ENCODE data around the gene ST6GALNAC1.
"Not testable (repeated sequence)": the region's sequence is repeated elsewhere in the genome, so short reads cannot be mapped to it uniquely, and the experiment has no call there.

Gene ST6GALNAC1

DNA sequence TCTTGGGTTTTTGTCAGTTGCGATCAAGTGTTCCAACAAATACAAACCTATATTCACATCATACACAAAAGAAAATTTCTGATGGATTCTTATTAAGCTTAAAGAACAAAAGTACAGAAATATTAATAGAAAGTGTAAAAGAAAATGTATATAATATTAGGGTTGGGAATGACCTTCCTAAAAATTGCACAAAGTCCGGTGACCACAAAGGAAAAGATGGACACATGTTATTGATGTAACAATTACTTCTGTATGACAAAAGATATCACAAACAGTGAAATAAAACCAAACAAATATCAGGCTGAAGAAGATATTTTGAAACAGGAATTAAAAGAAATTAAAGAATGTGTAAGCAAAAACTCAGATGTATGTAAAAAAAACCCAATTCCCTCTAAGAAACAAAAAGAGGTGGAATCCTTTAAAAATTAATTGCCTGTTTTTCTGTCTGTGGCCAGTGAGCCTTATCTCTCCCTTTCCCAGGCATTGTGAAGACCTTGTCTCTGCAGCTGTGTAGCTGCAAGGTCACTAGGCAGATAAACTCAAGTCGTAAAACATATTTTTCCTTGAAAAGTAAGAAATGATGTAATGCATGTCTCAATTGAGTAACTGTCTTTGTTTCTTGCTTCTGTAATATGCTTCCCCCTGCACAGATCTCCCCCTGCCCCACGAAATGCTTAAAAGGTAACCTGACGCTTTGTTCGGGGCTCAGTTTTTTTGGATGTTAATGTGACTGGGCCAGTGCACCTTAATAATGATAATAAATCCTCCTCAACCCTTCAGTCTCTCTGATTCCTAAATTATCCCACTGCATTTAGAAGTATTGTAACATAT, 2.8 kb downstream of the ST6GALNAC1 start:
- Mint-ChIP-seq H3K9me3 (no peaks in the 10 kb centered on the region), H3K27me3 (no peaks in the 10 kb centered on the region), H3K4me1 (ENCODE audit: low read depth) (peaks cover 11% of the 10 kb centered on the region), H3K36me3 (ENCODE audit: low read depth) (no peaks in the 10 kb centered on the region), H3K4me3 (no peak overlapping the region), H3K27ac (no peak overlapping the region)

- no peak overlapping the region for H3K27ac Mint-ChIP-seq
- peaks cover 3% of the 10 kb centered on the region for H3K4me1 Mint-ChIP-seq (ENCODE audit: low read depth)
- no peak overlapping the region for H3K4me3 Mint-ChIP-seq
- peaks cover 4% of the 10 kb centered on the region for H3K27me3 Mint-ChIP-seq
- no peaks in the 10 kb centered on the region for H3K36me3 Mint-ChIP-seq (ENCODE audit: low read depth)
- no peaks in the 10 kb centered on the region for H3K9me3 Mint-ChIP-seq
These were observed 5.3 kb downstream of the ST6GALNAC1 start for GRCh38 chr17:76638263-76638662.

DNA sequence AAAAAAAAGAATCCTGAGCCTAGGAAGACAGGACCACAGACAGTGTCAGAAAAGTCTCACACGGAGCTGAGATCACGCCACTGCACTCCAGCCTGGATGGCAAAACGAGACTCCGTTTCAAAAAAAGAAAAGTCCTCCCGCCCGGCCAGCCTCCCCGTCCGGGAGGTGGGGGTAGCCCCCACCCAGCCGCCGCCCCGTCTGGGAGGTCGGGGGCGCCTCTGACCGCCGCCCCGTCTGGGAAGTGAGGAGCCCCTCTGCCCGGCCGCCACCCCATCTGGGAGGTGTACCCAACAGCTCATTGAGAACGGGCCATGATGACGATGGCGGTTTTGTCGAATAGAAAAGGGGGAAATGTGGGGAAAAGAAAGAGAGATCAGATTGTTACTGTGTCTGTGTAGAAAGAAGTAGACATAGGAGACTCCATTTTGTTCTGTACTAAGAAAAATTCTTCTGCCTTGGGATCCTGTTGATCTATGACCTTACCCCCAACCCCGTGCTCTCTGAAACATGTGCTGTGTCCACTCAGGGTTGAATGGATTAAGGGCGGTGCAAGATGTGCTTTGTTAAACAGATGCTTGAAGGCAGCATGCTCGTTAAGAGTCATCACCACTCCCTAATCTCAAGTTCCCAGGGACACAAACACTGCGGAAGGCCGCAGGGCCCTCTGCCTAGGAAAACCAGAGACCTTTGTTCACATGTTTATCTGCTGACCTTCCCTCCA, 6.9 kb downstream of the ST6GALNAC1 start:
- H3K9me3 Mint-ChIP-seq; H3K27ac Mint-ChIP-seq; H3K4me3 Mint-ChIP-seq; H3K36me3 Mint-ChIP-seq (ENCODE audit: low read depth); H3K27me3 Mint-ChIP-seq; H3K4me1 Mint-ChIP-seq (ENCODE audit: low read depth): not testable (repeated sequence)

DNA sequence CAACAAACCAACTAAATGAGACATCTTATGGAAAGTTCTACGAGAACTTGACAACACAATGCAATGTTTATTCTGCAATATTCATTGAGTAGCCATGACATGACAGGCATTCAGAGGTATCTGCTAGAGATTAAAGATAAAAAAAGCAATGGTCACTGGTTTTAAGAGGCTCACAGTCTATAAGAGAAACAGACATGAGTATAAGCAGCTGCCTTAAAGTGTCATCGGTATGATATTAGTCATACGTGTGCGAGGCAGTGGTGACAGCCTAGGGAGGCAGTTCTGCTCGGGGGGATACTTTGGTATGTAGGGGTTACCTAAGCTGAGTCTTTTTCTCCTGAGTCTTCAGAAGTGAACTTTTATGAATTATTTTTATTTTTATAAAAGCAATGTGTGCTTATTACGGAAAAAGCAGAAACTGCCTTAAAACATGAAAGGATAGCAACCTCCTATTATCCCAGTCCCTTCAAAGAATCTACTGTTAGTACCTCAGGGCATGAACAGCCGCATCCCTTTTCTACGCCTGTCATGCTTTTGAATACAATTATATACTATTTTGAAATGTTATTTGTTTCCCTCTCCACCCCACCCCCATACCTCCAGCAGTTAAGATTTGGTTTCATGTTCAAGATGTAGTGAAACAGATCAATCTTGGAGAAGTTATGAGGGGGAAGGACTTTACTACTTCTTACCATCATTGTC, 7.7 kb downstream of the ST6GALNAC1 start:
- Mint-ChIP-seq H3K27ac (no peak overlapping the region), H3K36me3 (ENCODE audit: low read depth) (no peaks in the 10 kb centered on the region), H3K4me3 (no peak overlapping the region), H3K9me3 (no peaks in the 10 kb centered on the region), H3K27me3 (peaks cover 4% of the 10 kb centered on the region), H3K4me1 (ENCODE audit: low read depth) (no peaks in the 10 kb centered on the region)

DNA sequence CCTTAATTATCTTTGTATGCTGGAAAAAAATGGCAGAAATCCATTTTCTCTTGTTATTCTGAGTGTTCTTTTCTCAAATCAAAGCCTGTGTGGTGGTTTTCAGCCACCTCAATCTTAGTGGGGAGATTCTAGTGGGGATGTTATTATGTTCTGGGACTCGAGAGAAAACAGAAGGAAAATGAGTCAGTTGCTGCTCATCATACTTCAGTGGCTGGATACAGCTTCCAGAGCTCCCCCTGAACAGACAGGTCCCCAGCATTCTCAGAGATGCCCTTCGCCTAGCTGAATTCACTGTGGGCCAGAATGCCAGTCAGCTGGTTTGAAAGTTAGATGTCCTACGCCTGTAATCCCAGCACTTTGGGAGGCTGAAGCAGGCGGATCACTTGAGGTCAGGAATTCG, 8.5 kb downstream of the ST6GALNAC1 start:
- no peak overlapping the region for H3K27ac Mint-ChIP-seq
- no peaks in the 10 kb centered on the region for H3K36me3 Mint-ChIP-seq (ENCODE audit: low read depth)
- H3K4me3 Mint-ChIP-seq, result no peak overlapping the region

DNA sequence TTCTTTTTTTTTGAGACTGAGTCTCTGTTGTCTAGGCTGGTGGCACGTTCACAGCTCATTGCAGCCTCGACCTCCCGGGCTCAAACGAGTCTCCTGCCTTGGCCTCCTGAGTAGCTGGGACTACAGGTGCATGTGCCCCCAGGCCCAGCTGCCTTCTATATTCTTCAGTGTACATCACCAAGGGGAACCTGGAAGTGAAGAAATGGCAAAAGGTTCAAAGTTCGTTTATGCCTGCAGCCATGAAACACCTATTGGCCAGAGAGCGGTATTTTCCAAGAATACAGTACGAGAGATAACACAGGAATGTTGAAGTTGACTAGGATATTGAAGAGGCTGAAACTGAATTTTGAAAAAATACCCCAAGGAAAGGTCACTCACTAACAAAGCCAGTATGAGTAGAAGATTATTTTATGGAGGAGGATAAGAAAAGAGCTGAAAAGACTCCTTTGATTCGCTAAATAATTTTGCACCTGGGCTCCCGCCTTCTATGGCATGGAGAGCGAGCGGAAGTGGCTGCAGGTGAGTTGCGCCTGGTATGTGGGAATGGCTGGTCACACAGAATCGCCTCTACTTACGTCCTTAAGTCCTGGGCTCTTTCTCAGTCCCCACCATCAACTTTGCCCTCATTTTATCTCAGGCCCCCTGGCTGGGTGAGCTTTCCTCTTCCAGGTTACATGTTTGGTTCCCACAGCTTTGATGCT, 9.8 kb downstream of the ST6GALNAC1 start:
- H3K36me3 Mint-ChIP-seq (ENCODE audit: low read depth), result no peaks in the 10 kb centered on the region
- H3K9me3 Mint-ChIP-seq, result no peaks in the 10 kb centered on the region
- no peak overlapping the region for H3K27ac Mint-ChIP-seq
- H3K27me3 Mint-ChIP-seq, result peaks cover 4% of the 10 kb centered on the region
- no peak overlapping the region for H3K4me3 Mint-ChIP-seq
- no peaks in the 10 kb centered on the region for H3K4me1 Mint-ChIP-seq (ENCODE audit: low read depth)

More for the DNA sequence above, 8.5 kb downstream of the ST6GALNAC1 start:
- Mint-ChIP-seq H3K9me3 (no peaks in the 10 kb centered on the region), H3K4me1 (ENCODE audit: low read depth) (no peaks in the 10 kb centered on the region), H3K27me3 (peaks cover 4% of the 10 kb centered on the region)

DNA sequence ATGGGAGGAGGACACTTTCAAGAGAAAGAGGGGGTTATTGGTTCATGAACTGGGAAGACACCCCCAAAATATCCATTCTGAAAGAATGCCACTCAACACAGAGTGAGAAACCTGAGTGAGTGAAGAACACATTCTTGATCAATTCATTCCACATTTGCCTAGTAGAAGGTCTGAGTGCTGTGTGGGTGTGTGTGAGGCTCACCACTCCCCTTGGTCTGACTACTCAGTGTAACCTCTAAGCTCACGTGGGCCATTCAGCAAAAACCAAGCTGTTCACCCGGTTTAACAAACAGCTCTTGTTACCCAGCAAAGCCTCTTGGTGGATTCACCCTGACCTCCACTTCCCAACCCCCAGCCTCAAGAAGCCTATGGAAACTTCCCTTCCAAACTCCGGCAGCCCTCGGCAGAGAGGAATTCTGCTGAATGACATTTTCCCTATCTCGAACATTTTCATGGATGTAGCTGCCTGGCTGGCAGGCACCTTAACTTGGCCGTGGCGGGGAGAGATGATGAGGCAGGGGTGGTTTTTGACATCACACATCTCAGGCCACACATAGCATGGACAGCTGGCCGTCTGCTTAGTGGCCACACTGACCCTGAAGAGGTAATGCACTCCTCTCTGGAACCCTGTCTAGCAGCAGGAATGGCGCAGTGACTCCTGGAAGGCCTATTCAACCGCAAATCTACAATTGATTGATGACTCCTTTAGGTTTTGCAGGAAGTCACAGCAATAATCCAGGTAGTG, 11.6 kb downstream of the ST6GALNAC1 start:
- peaks cover 4% of the 10 kb centered on the region for H3K27me3 Mint-ChIP-seq
- no peak overlapping the region for H3K27ac Mint-ChIP-seq
- no peak overlapping the region for H3K4me3 Mint-ChIP-seq
- no peaks in the 10 kb centered on the region for H3K9me3 Mint-ChIP-seq
- no peaks in the 10 kb centered on the region for H3K36me3 Mint-ChIP-seq (ENCODE audit: low read depth)
- H3K4me1 Mint-ChIP-seq (ENCODE audit: low read depth), result no peaks in the 10 kb centered on the region

DNA sequence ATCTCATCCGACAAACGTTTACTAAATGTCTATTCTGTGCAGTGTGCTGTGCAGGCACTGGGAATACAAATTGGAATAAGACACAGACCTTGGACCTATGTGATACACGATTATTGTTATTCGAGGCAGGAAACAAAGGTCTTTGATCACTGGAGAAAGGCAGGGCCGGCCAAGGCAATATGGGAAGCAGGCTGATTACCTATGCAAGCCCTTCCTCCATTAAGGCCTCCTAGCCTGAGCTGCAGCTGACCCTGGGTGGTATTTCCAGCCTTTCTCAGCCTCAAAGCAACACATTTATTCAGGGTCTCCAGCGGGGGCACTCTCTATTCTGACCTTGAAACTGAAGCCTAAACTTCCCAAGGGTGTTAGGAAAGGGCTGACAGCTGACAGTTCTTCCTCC, 13.4 kb downstream of the ST6GALNAC1 start:
- Mint-ChIP-seq H3K9me3 (no peaks in the 10 kb centered on the region), H3K36me3 (ENCODE audit: low read depth) (no peaks in the 10 kb centered on the region), H3K27me3 (peaks cover 4% of the 10 kb centered on the region), H3K4me3 (no peak overlapping the region), H3K4me1 (ENCODE audit: low read depth) (no peaks in the 10 kb centered on the region), H3K27ac (no peak overlapping the region)

DNA sequence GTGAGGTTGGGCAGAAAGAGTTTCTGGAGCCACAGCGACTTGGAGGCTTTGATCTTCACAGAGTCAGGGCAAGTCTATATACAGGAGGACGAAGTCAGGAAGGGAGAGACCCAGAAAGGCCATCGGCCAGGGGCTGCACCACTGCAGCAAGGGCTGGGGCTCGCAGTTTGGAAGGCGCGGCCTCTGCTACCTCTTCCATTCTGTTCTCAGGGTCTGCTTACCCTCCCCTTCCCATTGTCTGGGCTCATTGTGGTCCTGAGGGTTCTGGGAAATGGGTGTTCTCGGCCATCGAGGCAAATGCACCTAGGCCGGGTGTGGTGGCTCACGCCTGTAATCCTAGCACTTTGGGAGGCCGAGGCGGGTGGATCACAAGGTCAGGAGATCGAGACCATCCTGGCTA, 16.0 kb downstream of the ST6GALNAC1 start:
- Mint-ChIP-seq H3K4me3 (no peak overlapping the region), H3K36me3 (ENCODE audit: low read depth) (no peaks in the 10 kb centered on the region), H3K9me3 (no peaks in the 10 kb centered on the region), H3K27me3 (no peaks in the 10 kb centered on the region), H3K27ac (no peak overlapping the region), H3K4me1 (ENCODE audit: low read depth) (peaks cover 6% of the 10 kb centered on the region)

- H3K27me3 Mint-ChIP-seq, result no peaks in the 10 kb centered on the region
- no peaks in the 10 kb centered on the region for H3K9me3 Mint-ChIP-seq
- H3K36me3 Mint-ChIP-seq (ENCODE audit: low read depth), result no peaks in the 10 kb centered on the region
- H3K4me3 Mint-ChIP-seq, result no peak overlapping the region
- H3K4me1 Mint-ChIP-seq (ENCODE audit: low read depth), result peaks cover 6% of the 10 kb centered on the region
- H3K27ac Mint-ChIP-seq, result no peak overlapping the region
These were observed 17.1 kb downstream of the ST6GALNAC1 start for GRCh38 chr17:76626442-76626841.

DNA sequence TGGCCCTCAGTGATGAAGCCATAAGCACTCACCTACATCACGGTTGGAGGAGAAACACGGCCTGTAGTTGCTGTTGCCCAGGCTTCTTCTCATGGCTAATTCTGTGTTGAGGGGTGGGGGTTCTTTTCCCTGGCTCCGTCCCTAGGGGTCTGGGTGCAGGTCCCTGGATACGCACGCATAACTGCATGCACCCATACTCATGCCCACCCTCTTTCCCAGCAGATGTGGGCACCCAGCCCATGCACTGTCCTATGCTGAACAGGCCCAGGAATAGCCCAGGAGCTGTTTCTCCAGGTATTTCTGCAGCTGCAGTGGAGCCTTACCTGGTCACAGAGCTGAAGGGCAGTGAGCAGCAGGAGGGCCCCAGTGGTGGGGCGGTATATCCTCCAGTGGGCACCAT, 18.1 kb downstream of the ST6GALNAC1 start:
- no peaks in the 10 kb centered on the region for H3K36me3 Mint-ChIP-seq (ENCODE audit: low read depth)
- no peaks in the 10 kb centered on the region for H3K9me3 Mint-ChIP-seq
- H3K27me3 Mint-ChIP-seq, result no peaks in the 10 kb centered on the region
- H3K27ac Mint-ChIP-seq, result no peak overlapping the region
- H3K4me3 Mint-ChIP-seq, result no peak overlapping the region
- H3K4me1 Mint-ChIP-seq (ENCODE audit: low read depth), result peaks cover 6% of the 10 kb centered on the region

DNA sequence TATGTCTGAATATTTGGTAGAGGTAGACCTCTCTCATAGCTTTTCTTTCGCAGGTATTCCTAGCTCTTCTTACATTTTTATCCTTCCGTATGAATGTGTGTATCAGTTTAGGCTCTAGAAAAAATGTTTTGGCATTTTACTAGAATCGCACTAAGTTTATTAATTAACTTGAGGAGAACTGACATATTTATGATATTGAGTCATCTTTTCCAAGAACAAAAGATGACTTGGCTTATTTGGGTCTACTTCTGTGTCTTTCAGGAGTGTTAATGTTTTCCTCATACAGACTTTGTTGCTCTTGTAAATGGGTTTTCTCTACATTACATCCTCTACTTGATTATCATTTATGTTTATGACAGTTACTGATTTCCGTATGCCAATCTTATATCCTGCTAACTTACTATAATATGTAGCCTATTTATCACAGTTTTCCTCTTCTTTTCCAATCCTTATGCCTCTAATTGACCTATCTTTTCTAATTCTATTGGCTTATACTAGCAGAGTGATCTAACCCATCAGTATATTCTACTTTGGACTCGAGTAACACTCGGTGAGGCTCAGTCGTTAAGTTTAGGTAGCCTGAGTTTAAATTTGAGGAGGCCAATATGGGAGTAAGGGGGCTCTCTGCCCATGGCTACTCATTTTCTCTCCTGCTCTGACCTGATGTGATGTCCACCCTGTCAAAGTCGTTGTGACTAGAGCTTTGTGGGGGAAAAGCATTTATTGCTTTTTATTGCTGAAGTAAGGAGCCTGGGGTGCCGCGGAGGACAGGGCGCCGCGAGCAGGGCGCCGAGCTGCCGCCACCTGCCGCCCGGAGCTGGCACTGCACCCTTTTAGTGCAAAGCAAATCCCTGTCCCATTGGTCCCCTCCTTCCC, 20.0 kb downstream of the ST6GALNAC1 start:
- no peaks in the 10 kb centered on the region for H3K36me3 Mint-ChIP-seq (ENCODE audit: low read depth)
- H3K27ac Mint-ChIP-seq, result no peak overlapping the region
- H3K9me3 Mint-ChIP-seq, result no peaks in the 10 kb centered on the region
- H3K4me3 Mint-ChIP-seq, result no peak overlapping the region
- H3K4me1 Mint-ChIP-seq (ENCODE audit: low read depth), result peaks cover 6% of the 10 kb centered on the region
- no peaks in the 10 kb centered on the region for H3K27me3 Mint-ChIP-seq

DNA sequence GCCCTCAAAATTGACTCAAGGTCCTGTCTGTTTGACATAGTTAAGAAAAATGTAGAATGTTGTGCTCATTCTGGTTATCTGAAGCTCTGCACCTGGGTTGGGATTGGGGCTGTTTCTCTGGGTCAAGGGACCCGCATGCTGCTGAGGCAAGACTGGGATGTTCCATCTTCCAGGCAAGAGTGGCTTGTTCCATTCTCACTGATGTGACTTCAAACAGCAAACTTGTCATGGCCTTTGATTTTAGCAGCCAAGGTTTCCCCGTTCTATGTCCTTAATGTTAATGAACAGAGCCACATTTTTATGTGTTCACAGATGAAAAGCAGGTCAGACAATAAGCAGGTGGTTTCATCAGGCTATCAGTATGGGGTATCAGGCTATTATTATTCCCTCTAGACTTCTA, 25.7 kb downstream of the ST6GALNAC1 start:
- Mint-ChIP-seq H3K4me1 (ENCODE audit: low read depth) (peaks cover 5% of the 10 kb centered on the region), H3K36me3 (ENCODE audit: low read depth) (no peaks in the 10 kb centered on the region), H3K27ac (no peak overlapping the region), H3K4me3 (no peak overlapping the region), H3K27me3 (no peaks in the 10 kb centered on the region), H3K9me3 (no peaks in the 10 kb centered on the region)

Measured in stimulated activated naive CD8-positive, alpha-beta T cell treated with anti-CD3 and anti-CD28 coated beads, Interleukin-15, Interleukin-2, amounts not matched to agents 100 ng/mL and 50 ng/mL, for 24 hours (primary cell).